SK-N-MC (cell line): ENCODE results near the gene GIPC3.
"Not testable (repeated sequence)": the region's sequence is repeated elsewhere in the genome, so short reads cannot be mapped to it uniquely, and the experiment has no call there.

Experiments used
- DNase-seq: peaks from one replicate; pipeline ENCODE4 v3.0.0-alpha.2; 2011; ENCODE audit warnings: low read depth, low spot score
- H3K27ac ChIP-seq: fragments of 200-600 bp; sonication (generic); 2 replicates; pipeline ENCODE4 v1.5.1; 2016; ENCODE audit warnings: mixed run types
- H3K36me3 ChIP-seq: fragments of 200-600 bp; sonication (generic); 2 replicates; pipeline ENCODE4 v1.6.1; 2017; ENCODE audit warnings: antibody characterized with exemption, low read length, mixed read lengths; ENCODE audit not compliant: insufficient read depth
- H3K4me3 ChIP-seq: fragments of 200-600 bp; sonication (generic); 2 replicates; pipeline ENCODE4 v1.5.1; 2016
- H3K9ac ChIP-seq: fragments of 200-600 bp; sonication (generic); 2 replicates; pipeline ENCODE4 v1.8.0; 2017; ENCODE audit warnings: mixed run types, mixed read lengths; ENCODE audit not compliant: insufficient read length
- H3K9me3 ChIP-seq: fragments of 200-600 bp; sonication (generic); 2 replicates; pipeline ENCODE4 v1.6.1; 2017; ENCODE audit warnings: low read depth, mild to moderate bottlenecking, antibody characterized with exemption, low read length, moderate library complexity, mixed read lengths
- EZH2 ChIP-seq: fragments of 200-600 bp; sonication (generic); IDR thresholded peaks from one replicate; pipeline ENCODE4 v1.6.1; 2017; ENCODE audit warnings: antibody characterized with exemption
- FOXP2 ChIP-seq: optimal IDR thresholded peaks from 2 replicates; pipeline ENCODE3; 2011; ENCODE audit warnings: mild to moderate bottlenecking, moderate library complexity; ENCODE audit not compliant: insufficient read depth; ENCODE audit errors: extremely low read length, control extremely low read depth
- POLR2AphosphoS5 ChIP-seq: IDR thresholded peaks from 2 replicates; pipeline ENCODE4 v1.6.1; 2012; ENCODE audit warnings: mild to moderate bottlenecking, low read depth, low read length, borderline replicate concordance

GIPC3 gene

GRCh38 chr19:3556423-3556977 is 28.8 kb upstream of the GIPC3 start:
- Histone ChIP-seq H3K4me3 (peak overlapping the region; percentile 98), H3K9ac (peak overlapping the region; percentile 72), H3K36me3 (no peaks in the 10 kb centered on the region), H3K9me3 (no peaks in the 10 kb centered on the region), H3K27ac (no peak overlapping the region)
- TF ChIP-seq FOXP2 (no peak), POLR2AphosphoS5 (no peak), EZH2 (no peak)
- no peak for DNase-seq

- TF ChIP-seq FOXP2, result no peak
- TF ChIP-seq POLR2AphosphoS5, result no peak
- no peaks in the 10 kb centered on the region for H3K36me3 ChIP-seq
- H3K9ac ChIP-seq, result peak overlapping the region; percentile 72
- H3K9me3 ChIP-seq, result no peaks in the 10 kb centered on the region
- peak overlapping the region; percentile 98 for H3K4me3 ChIP-seq
- H3K27ac ChIP-seq, result no peak overlapping the region
- DNase-seq, result no peak
Measured at GRCh38 chr19:3556978-3557460, 28.3 kb upstream of the GIPC3 start.

GRCh38 chr19:3557461-3558248 is 27.6 kb upstream of the GIPC3 start, which contains the start of gene MFSD12:
MFSD12 (minus strand) TSS chr19:3557586; CDS start chr19:3557403, 183 bp downstream.
- TF ChIP-seq EZH2, result no peak
- peak; percentile 20 for TF ChIP-seq FOXP2
- TF ChIP-seq POLR2AphosphoS5, result peak; percentile 53; the same call in 1 of the 2 replicates
- Histone ChIP-seq H3K9me3 (no peaks in the 10 kb centered on the region), H3K27ac (peak within 1 kb of the TSS; percentile 78), H3K36me3 (no peaks in the 10 kb centered on the region), H3K4me3 (peak within 1 kb of the TSS; percentile 98), H3K9ac (peak within 1 kb of the TSS; percentile 82)
- DNase-seq, result peak; percentile 18

- no peak for TF ChIP-seq EZH2
- TF ChIP-seq FOXP2, result no peak
- TF ChIP-seq POLR2AphosphoS5, result no peak
- DNase-seq, result no peak
- no peaks in the 10 kb centered on the region for H3K9me3 ChIP-seq
- no peak overlapping the region for H3K27ac ChIP-seq
- H3K9ac ChIP-seq, result no peak overlapping the region
- H3K4me3 ChIP-seq, result no peak overlapping the region
- H3K36me3 ChIP-seq, result no peaks in the 10 kb centered on the region
Measured at GRCh38 chr19:3563709-3564524, 21.4 kb upstream of the GIPC3 start.

- Histone ChIP-seq H3K4me3 (no peak overlapping the region), H3K9me3 (no peaks in the 10 kb centered on the region), H3K9ac (no peak overlapping the region), H3K36me3 (no peaks in the 10 kb centered on the region), H3K27ac (no peak overlapping the region)
- DNase-seq, result no peak
- TF ChIP-seq EZH2 (no peak), POLR2AphosphoS5 (no peak), FOXP2 (no peak)
Measured at GRCh38 chr19:3565139-3565538, 20.1 kb upstream of the GIPC3 start.

GRCh38 chr19:3570042-3570441 is 15.2 kb upstream of the GIPC3 start:
- not testable (repeated sequence) for H3K27ac ChIP-seq, H3K36me3 ChIP-seq, H3K4me3 ChIP-seq, H3K9me3 ChIP-seq, H3K9ac ChIP-seq, DNase-seq

- Histone ChIP-seq H3K36me3 (peaks cover 15% of the 10 kb centered on the region; the same call in 1 of the 2 replicates), H3K4me3 (no peak overlapping the region), H3K9ac (no peak overlapping the region), H3K27ac (no peak overlapping the region), H3K9me3 (no peaks in the 10 kb centered on the region)
- DNase-seq, result no peak
- TF ChIP-seq EZH2, result no peak
- no peak for TF ChIP-seq FOXP2
- TF ChIP-seq POLR2AphosphoS5, result no peak
Measured at GRCh38 chr19:3570606-3571011, 14.7 kb upstream of the GIPC3 start.

GRCh38 chr19:3572132-3572854 is 13.0 kb upstream of the GIPC3 start:
- H3K27ac ChIP-seq, result no peak overlapping the region
- TF ChIP-seq POLR2AphosphoS5 (no peak), EZH2 (no peak), FOXP2 (no peak)
- no peak overlapping the region for H3K9ac ChIP-seq

More at GRCh38 chr19:3572132-3572854, 13.0 kb upstream of the GIPC3 start:
- peak; percentile 90 for DNase-seq
- Histone ChIP-seq H3K36me3 (peaks cover 25% of the 10 kb centered on the region; the same call in 1 of the 2 replicates), H3K9me3 (no peaks in the 10 kb centered on the region), H3K4me3 (peak overlapping the region; percentile 58)
